ENCODE data around the gene VSIR. TPM values are rescaled to one million over a fixed set of nuclear protein-coding genes. Genes with fewer than 3 reads are reported as not detected.
A peak's percentile ranks its signal among the peaks of the same experiment; 100 is the strongest.

Gene VSIR
- total RNA-seq, 4 donors from 2014 or later, result 54.3 to 77.0 (median 61.6) TPM

- DNase-seq, result no peak
- Histone ChIP-seq H3K27me3 (no peaks in the 10 kb centered on the region), H3K4me1 (no peaks in the 10 kb centered on the region), H3K4me3 (no peak overlapping the region), H3K9me3 (no peaks in the 10 kb centered on the region), H3K27ac (peak overlapping the region in 1 of 4 donors; percentile 21), H3K36me3 (peaks cover 0 to 62% (median 29%) of the 10 kb centered on the region in 4 donors)
- in situ Hi-C loops (cut with MboI; ENCODE audit: low pct_ligation_motif_present in 1 of 4, low pct_unique_long_range_greater_than_20kb in 1 of 4, low sequenced_read_pairs in 3 of 4) (loop anchor here (10.0 to 25.0 kb wide), 5 partner anchors 106 to 506 kb away; partner anchors contain the start of genes CDH23 (in 3 of the 4), SLC29A3 (in 2 of the 4) and C10orf105 (in 1 of the 4)), intact Hi-C loops (cut with DNase I; ENCODE audit: low total_unique reads) (loop anchor here (10.0 kb wide), 2 partner anchors 433 to 503 kb away; partner anchors contain the start of gene SLC29A3)
- no peak for TF ChIP-seq EP300 (IDR thresholded peaks at IDR 0.05; ENCODE audit: low read depth)
- no peak for TF ChIP-seq CTCF (IDR thresholded peaks at IDR 0.05)
- no peak for TF ChIP-seq POLR2A (IDR thresholded peaks at IDR 0.05)
- no peak for TF ChIP-seq POLR2AphosphoS5 (IDR thresholded peaks at IDR 0.05)
- WGBS, 2 donors (ENCODE audit: low coverage in 1 of 2), result 70 to 78% methylated on average over 3 to 9 of the region's 9 CpGs
Observed at GRCh38 chr10:71817831-71818655, 44.7 kb upstream of the VSIR start.

- DNase-seq, result no peak
- no peak overlapping the region for H3K4me3 ChIP-seq
- WGBS, 2 donors (ENCODE audit: low coverage in 1 of 2), result 80 to 85% methylated on average over 6 to 8 of the region's 8 CpGs
- no peaks in the 10 kb centered on the region for H3K9me3 ChIP-seq
- TF ChIP-seq POLR2AphosphoS5 (IDR thresholded peaks at IDR 0.05) (no peak), CTCF (IDR thresholded peaks at IDR 0.05) (no peak), EP300 (IDR thresholded peaks at IDR 0.05; ENCODE audit: low read depth) (no peak), POLR2A (IDR thresholded peaks at IDR 0.05) (no peak)
- H3K4me1 ChIP-seq, result no peaks in the 10 kb centered on the region
- peak overlapping the region in 1 of 4 donors; percentile 21 for H3K27ac ChIP-seq
- in situ Hi-C loops (cut with MboI; ENCODE audit: low pct_ligation_motif_present in 1 of 4, low pct_unique_long_range_greater_than_20kb in 1 of 4, low sequenced_read_pairs in 3 of 4) (loop anchor here (10.0 to 25.0 kb wide), 5 partner anchors 105 to 505 kb away; partner anchors contain the start of genes CDH23 (in 3 of the 4), SLC29A3 (in 2 of the 4) and C10orf105 (in 1 of the 4)), intact Hi-C loops (cut with DNase I; ENCODE audit: low total_unique reads) (loop anchor here (10.0 kb wide), 2 partner anchors 432 to 502 kb away; partner anchors contain the start of gene SLC29A3)
- peaks cover 0 to 52% (median 28%) of the 10 kb centered on the region in 4 donors for H3K36me3 ChIP-seq
- H3K27me3 ChIP-seq, result no peaks in the 10 kb centered on the region
Observed at GRCh38 chr10:71816936-71817618, 43.8 kb upstream of the VSIR start.

GRCh38 chr10:71816421-71816851 is 43.1 kb upstream of the VSIR start:
- in situ Hi-C loops (cut with MboI; ENCODE audit: low pct_ligation_motif_present in 1 of 4, low pct_unique_long_range_greater_than_20kb in 1 of 4, low sequenced_read_pairs in 3 of 4), result loop anchor here (10.0 to 25.0 kb wide), 5 partner anchors 104 to 504 kb away; partner anchors contain the start of genes CDH23 (in 3 of the 4), SLC29A3 (in 2 of the 4) and C10orf105 (in 1 of the 4)

More at GRCh38 chr10:71816421-71816851, 43.1 kb upstream of the VSIR start:
- no peaks in the 10 kb centered on the region for H3K9me3 ChIP-seq
- H3K4me1 ChIP-seq, result peaks cover 0 to 4% (median 0%) of the 10 kb centered on the region in 4 donors
- H3K4me3 ChIP-seq, result no peak overlapping the region
- H3K27me3 ChIP-seq, result no peaks in the 10 kb centered on the region
- TF ChIP-seq EP300 (IDR thresholded peaks at IDR 0.05; ENCODE audit: low read depth) (no peak), CTCF (IDR thresholded peaks at IDR 0.05) (no peak), POLR2A (IDR thresholded peaks at IDR 0.05) (no peak), POLR2AphosphoS5 (IDR thresholded peaks at IDR 0.05) (no peak)
- peaks cover 0 to 45% (median 26%) of the 10 kb centered on the region in 4 donors for H3K36me3 ChIP-seq
- DNase-seq, result no peak
- intact Hi-C loops (cut with DNase I; ENCODE audit: low total_unique reads), result loop anchor here (10.0 kb wide), 2 partner anchors 432 to 502 kb away; partner anchors contain the start of gene SLC29A3
- 90% methylated on average over 12 of the region's 12 CpGs; no CpG with 5 or more reads in 1 of the 2 donors for WGBS, 2 donors (ENCODE audit: low coverage in 1 of 2)
- no peak overlapping the region for H3K27ac ChIP-seq

Measured in transverse colon (tissue), 4 donors.